ENCODE data around the gene ENG.
"Not testable (repeated sequence)": the region's sequence is repeated elsewhere in the genome, so short reads cannot be mapped to it uniquely, and the experiment has no call there.

DNA sequence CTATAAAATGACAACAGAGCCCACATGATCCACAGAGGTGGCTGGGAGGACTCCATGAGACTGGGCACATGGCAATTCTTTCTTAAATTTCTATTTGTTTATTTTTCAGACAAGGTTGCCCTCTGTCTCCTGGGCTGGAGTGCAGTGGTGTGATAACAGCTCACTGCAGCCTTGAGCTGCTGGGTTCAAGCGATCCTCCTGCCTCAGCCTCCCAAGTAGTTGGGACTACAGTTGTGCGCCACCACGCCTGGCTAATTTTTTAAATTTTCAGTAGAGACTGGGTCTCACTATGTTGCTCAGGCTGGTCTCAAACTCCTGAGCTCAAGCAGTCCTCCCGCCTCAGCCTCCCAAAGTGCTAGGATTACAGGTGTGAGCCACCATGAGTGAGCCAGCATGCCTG lies 8.8 kb downstream of the ENG start:
- TF ChIP-seq RFX5 (IDR thresholded peaks at IDR 0.05; ENCODE audit: borderline replicate concordance, low read depth, low read length); POLR2AphosphoS5 (IDR thresholded peaks at IDR 0.05; ENCODE audit: low read depth, low read length); EZH2 (IDR thresholded peaks at IDR 0.05; ENCODE audit: low read depth, low read length, severe bottlenecking); NRF1 (IDR thresholded peaks at IDR 0.05; ENCODE audit: low read depth, low read length); HDAC2 (IDR thresholded peaks at IDR 0.05; ENCODE audit: borderline replicate concordance in 1 of 2, low read depth in 2 of 2, low read length in 2 of 2); SIRT6 (IDR thresholded peaks at IDR 0.05; ENCODE audit: low read length); KDM1A (IDR thresholded peaks at IDR 0.05; ENCODE audit: borderline replicate concordance, low read length): not testable (repeated sequence)
- TF ChIP-seq, protein P1, sequence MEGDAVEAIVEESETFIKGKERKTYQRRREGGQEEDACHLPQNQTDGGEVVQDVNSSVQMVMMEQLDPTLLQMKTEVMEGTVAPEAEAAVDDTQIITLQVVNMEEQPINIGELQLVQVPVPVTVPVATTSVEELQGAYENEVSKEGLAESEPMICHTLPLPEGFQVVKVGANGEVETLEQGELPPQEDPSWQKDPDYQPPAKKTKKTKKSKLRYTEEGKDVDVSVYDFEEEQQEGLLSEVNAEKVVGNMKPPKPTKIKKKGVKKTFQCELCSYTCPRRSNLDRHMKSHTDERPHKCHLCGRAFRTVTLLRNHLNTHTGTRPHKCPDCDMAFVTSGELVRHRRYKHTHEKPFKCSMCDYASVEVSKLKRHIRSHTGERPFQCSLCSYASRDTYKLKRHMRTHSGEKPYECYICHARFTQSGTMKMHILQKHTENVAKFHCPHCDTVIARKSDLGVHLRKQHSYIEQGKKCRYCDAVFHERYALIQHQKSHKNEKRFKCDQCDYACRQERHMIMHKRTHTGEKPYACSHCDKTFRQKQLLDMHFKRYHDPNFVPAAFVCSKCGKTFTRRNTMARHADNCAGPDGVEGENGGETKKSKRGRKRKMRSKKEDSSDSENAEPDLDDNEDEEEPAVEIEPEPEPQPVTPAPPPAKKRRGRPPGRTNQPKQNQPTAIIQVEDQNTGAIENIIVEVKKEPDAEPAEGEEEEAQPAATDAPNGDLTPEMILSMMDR (IDR thresholded peaks at IDR 0.05; ENCODE audit: control extremely low read depth in 1 of 3, insufficient read depth in 1 of 3, low read depth in 1 of 3, low read length in 3 of 3) = not testable (repeated sequence)
- TF ChIP-seq, protein P2, sequence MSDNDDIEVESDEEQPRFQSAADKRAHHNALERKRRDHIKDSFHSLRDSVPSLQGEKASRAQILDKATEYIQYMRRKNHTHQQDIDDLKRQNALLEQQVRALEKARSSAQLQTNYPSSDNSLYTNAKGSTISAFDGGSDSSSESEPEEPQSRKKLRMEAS (IDR thresholded peaks at IDR 0.05) = not testable (repeated sequence)
- TF ChIP-seq, protein P3, sequence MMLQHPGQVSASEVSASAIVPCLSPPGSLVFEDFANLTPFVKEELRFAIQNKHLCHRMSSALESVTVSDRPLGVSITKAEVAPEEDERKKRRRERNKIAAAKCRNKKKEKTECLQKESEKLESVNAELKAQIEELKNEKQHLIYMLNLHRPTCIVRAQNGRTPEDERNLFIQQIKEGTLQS (IDR thresholded peaks at IDR 0.05; ENCODE audit: insufficient read depth, low read depth, low read length) = not testable (repeated sequence)
